ENCODE results near the gene GRID1.

Gene GRID1

GRCh38 chr10:86003201-86003621, 363.4 kb downstream of the GRID1 start:
- DNase-seq (ENCODE audit: low read depth, low spot score): no peak

- DNase-seq (ENCODE audit: low read depth, low spot score): no peak
Observed at GRCh38 chr10:86001521-86001920, 365.1 kb downstream of the GRID1 start.

GRCh38 chr10:85997544-85997943, 369.1 kb downstream of the GRID1 start:
- DNase-seq (ENCODE audit: low read depth, low spot score): no peak

GRCh38 chr10:85995791-85996190, 370.8 kb downstream of the GRID1 start:
- no peak for DNase-seq (ENCODE audit: low read depth, low spot score)

GRCh38 chr10:85993840-85994507, 372.6 kb downstream of the GRID1 start:
- DNase-seq (ENCODE audit: low read depth, low spot score): no peak

GRCh38 chr10:85993140-85993539, 373.5 kb downstream of the GRID1 start:
- DNase-seq (ENCODE audit: low read depth, low spot score): no peak

- DNase-seq (ENCODE audit: low read depth, low spot score): no peak
Observed at GRCh38 chr10:85992324-85992723, 374.3 kb downstream of the GRID1 start.

- no peak for DNase-seq (ENCODE audit: low read depth, low spot score)
Observed at GRCh38 chr10:85986777-85987176, 379.8 kb downstream of the GRID1 start.

- no peak for DNase-seq (ENCODE audit: low read depth, low spot score)
Observed at GRCh38 chr10:85983051-85983450, 383.5 kb downstream of the GRID1 start.

- DNase-seq (ENCODE audit: low read depth, low spot score): no peak
Observed at GRCh38 chr10:85979598-85979997, 387.0 kb downstream of the GRID1 start.

- DNase-seq (ENCODE audit: low read depth, low spot score): no peak
Observed at GRCh38 chr10:85978566-85979358, 387.8 kb downstream of the GRID1 start.

GRCh38 chr10:85977642-85978041, 389.0 kb downstream of the GRID1 start:
- DNase-seq (ENCODE audit: low read depth, low spot score): no peak

- no peak for DNase-seq (ENCODE audit: low read depth, low spot score)
Observed at GRCh38 chr10:85976267-85976793, 390.3 kb downstream of the GRID1 start.

- no peak for DNase-seq (ENCODE audit: low read depth, low spot score)
Observed at GRCh38 chr10:85971494-85971893, 395.1 kb downstream of the GRID1 start.

GRCh38 chr10:85967594-85967993, 399.0 kb downstream of the GRID1 start:
- no peak for DNase-seq (ENCODE audit: low read depth, low spot score)

GRCh38 chr10:85961479-85962067, 405.0 kb downstream of the GRID1 start:
- DNase-seq (ENCODE audit: low read depth, low spot score): no peak

- DNase-seq (ENCODE audit: low read depth, low spot score): no peak
Observed at GRCh38 chr10:85961073-85961472, 405.5 kb downstream of the GRID1 start.

GRCh38 chr10:85959239-85959638, 407.4 kb downstream of the GRID1 start:
- no peak for DNase-seq (ENCODE audit: low read depth, low spot score)

- no peak for DNase-seq (ENCODE audit: low read depth, low spot score)
Observed at GRCh38 chr10:85950921-85951320, 415.7 kb downstream of the GRID1 start.

- no peak for DNase-seq (ENCODE audit: low read depth, low spot score)
Observed at GRCh38 chr10:85946713-85947326, 419.8 kb downstream of the GRID1 start.

- DNase-seq (ENCODE audit: low read depth, low spot score): no peak
Observed at GRCh38 chr10:85936161-85936560, 430.4 kb downstream of the GRID1 start.

- no peak for DNase-seq (ENCODE audit: low read depth, low spot score)
Observed at GRCh38 chr10:85934586-85934985, 432.0 kb downstream of the GRID1 start.
